Measurements from ENCODE around the gene DNAH2.

GRCh38 chr17:7818746-7819645 lies 101.5 kb downstream of the DNAH2 start:
- TF ChIP-seq CTCF (IDR thresholded peaks at IDR 0.05) (no peak), POLR2A (IDR thresholded peaks at IDR 0.05) (no peak), EP300 (IDR thresholded peaks at IDR 0.05) (no peak), POLR2AphosphoS5 (IDR thresholded peaks at IDR 0.05) (no peak)
